GM21390 (cell line): ENCODE data around the gene PNPLA2.

Experiments used
- ATAC-seq: cut with Tn5 transposase; IDR thresholded peaks from one replicate; pipeline ENCODE4 v1.9.1; 2021; ENCODE audit not compliant: unreplicated experiment

Gene PNPLA2

DNA sequence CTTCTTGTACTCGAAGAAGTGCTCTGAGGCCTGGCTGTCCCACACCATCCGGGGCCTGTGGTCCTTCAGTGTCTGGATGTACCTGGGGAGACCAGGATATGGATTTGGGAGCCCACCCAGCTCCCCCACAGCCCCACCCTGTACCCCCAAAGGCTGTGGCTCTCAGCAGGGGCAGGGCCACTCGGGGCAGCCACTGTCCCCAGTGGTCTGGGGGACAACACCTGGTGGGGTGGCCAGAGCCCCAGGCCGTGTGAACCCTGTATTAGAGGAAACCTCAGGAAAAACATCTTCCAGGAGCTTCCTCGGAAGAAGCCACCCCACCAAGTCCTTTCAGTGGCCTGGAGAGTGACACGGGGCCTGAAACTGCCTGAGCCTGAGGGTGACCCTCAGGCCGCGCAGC lies 51.7 kb downstream of the PNPLA2 start:
- ATAC-seq, result no peak

DNA sequence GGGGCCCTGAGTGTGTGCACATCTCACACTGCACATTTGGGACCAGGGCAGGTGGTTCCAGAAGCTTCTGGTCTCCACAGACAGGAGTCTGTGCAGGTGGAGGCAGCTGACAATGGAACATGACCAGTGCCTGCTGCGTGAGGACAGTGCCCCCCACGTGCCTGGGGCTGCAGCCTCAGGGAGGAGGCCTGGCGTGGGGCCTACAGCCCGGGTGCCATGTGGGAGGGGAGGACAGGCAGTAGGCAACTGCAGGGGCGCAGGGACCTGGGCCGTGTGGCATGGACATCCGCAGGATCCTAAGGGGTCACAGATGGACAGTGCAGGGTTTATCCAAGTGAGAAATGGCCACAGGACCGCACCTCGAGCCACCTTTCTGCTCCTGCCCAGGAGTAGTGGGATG lies 52.8 kb downstream of the PNPLA2 start:
- no peak for ATAC-seq

DNA sequence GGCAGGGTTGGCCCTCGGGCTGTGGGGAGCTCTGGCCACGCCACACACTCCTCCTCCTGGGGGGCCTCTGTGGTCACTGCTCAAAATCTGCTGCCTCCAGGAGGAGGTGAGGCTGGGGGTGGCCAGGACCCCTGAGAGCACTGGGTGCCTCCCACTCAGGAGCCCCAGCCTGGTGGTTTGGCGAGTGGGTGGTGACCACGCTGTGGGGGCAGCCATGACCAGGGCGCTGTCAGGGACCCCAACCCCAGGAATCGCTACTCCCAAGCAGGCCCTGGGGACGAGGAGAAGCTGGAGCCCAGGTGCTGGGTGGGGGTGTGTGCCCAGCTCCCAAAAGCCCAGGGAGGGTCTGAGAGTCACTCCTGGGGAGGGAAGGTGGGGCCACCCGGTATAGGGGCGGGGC lies 54.1 kb downstream of the PNPLA2 start:
- ATAC-seq, result no peak

DNA sequence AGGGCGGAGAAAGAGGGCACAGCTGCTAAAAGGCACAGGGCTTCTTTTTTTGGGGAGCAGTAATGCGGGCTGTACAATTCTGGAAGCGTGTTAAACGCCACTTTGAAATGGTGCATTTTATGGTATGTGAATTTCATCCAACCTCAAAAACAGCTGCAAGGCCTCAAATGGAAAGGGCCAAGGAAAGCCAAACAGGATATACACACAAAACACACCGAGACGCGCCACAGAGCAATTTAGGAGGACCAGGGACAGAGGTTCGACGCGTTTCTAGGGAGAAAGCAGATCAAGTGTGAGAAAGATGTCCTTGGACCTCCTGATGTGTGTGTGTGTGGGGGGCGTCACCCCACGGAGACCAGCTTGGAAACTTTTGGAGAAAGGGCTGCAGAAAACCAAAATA lies 55.0 kb downstream of the PNPLA2 start:
- no peak for ATAC-seq
